SU-DHL-6 (cell line): Measurements from ENCODE around the gene GRID1.

Experiments
- H2AFZ ChIP-seq: fragments of 200-600 bp; sonication (generic); 2 replicates; pipeline ENCODE4 v1.6.1; 2014; ENCODE audit warnings: low read depth, mild to moderate bottlenecking, moderate library complexity, mixed read lengths, antibody characterized with exemption, low read length; ENCODE audit not compliant: severe bottlenecking
- H3F3A ChIP-seq: fragments of 200-600 bp; shearing (Covaris generic); 2 replicates; pipeline ENCODE4 v1.6.0; 2016; ENCODE audit warnings: antibody characterized with exemption, mild to moderate bottlenecking; ENCODE audit not compliant: insufficient read depth
- H3K27ac ChIP-seq: fragments of 200-600 bp; sonication (generic); 2 replicates; pipeline ENCODE4 v1.5.1; 2016; ENCODE audit warnings: low read depth, mild to moderate bottlenecking, low read length, moderate library complexity, mixed read lengths
- H3K27me3 ChIP-seq: fragments of 200-600 bp; sonication (generic), shearing (Covaris generic); 2 replicates; pipeline ENCODE4 v1.6.0; 2014; ENCODE audit warnings: mild to moderate bottlenecking, low read length
- H3K36me3 ChIP-seq: fragments of 200-600 bp; sonication (generic); 2 replicates; pipeline ENCODE4 v1.6.1; 2014; ENCODE audit warnings: mild to moderate bottlenecking, low read length, mixed read lengths
- H3K4me2 ChIP-seq: fragments of 300-600, 200-600 bp; shearing (Covaris generic), sonication (generic); 2 replicates; pipeline ENCODE4 v1.6.0; 2014; ENCODE audit warnings: low read length, low read depth, mild to moderate bottlenecking; ENCODE audit not compliant: poor library complexity, severe bottlenecking
- H3K4me3 ChIP-seq: fragments of 200-600 bp; sonication (generic); 2 replicates; pipeline ENCODE4 v1.5.1; 2014; ENCODE audit warnings: antibody characterized with exemption, low read length, mild to moderate bottlenecking, mixed read lengths; ENCODE audit not compliant: insufficient read depth, poor library complexity, severe bottlenecking
- H3K79me2 ChIP-seq: fragments of 200-600 bp; sonication (generic); 2 replicates; pipeline ENCODE4 v1.6.1; 2014; ENCODE audit warnings: mild to moderate bottlenecking, low read length, moderate library complexity; ENCODE audit not compliant: insufficient read depth
- H3K9ac ChIP-seq: fragments of 200-600 bp; sonication (generic); 2 replicates; pipeline ENCODE4 v1.7.0; 2014; ENCODE audit warnings: mild to moderate bottlenecking, low read length
- H3K9me2 ChIP-seq: fragments of 200-600 bp; sonication (generic); replicated peaks from 2 replicates; pipeline ENCODE4 v1.6.1; 2014; ENCODE audit warnings: low read length; ENCODE audit not compliant: insufficient read depth
- H3K9me3 ChIP-seq: fragments of 200-600 bp; sonication (generic); 2 replicates; pipeline ENCODE4 v1.6.1; 2014; ENCODE audit warnings: low read length, mixed read lengths; ENCODE audit not compliant: insufficient read depth
- H4K20me1 ChIP-seq: fragments of 200-600 bp; sonication (generic); 2 replicates; pipeline ENCODE4 v1.6.1; 2014; ENCODE audit warnings: low read depth, mild to moderate bottlenecking, antibody characterized with exemption, low read length, moderate library complexity, mixed read lengths
- CTCF ChIP-seq: fragments of 200-600 bp; sonication (generic); IDR thresholded peaks from one replicate; pipeline ENCODE4 v1.5.1; 2017; ENCODE audit warnings: antibody characterized with exemption, mild to moderate bottlenecking, low read length, moderate library complexity; ENCODE audit not compliant: insufficient read depth, poor library complexity, severe bottlenecking
- EZH2phosphoT487 ChIP-seq: fragments of 200-600 bp; sonication (generic), shearing (Covaris generic); conservative IDR thresholded peaks from 2 replicates; pipeline ENCODE4 v1.6.1; 2018; ENCODE audit warnings: mild to moderate bottlenecking, antibody characterized with exemption, low read length, moderate library complexity, mixed read lengths

The GRID1 gene

GRCh38 chr10:86013568-86013967, 353.0 kb downstream of the GRID1 start:
- no peaks in the 10 kb centered on the region for H3F3A ChIP-seq
- no peaks in the 10 kb centered on the region for H3K79me2 ChIP-seq
- no peaks in the 10 kb centered on the region for H3K9me2 ChIP-seq
- no peak overlapping the region for H3K4me3 ChIP-seq
- no peak overlapping the region for H3K9ac ChIP-seq
- H3K27me3 ChIP-seq, result no peaks in the 10 kb centered on the region
- no peak overlapping the region for H3K27ac ChIP-seq
- TF ChIP-seq CTCF, result no peak
- no peak for TF ChIP-seq EZH2phosphoT487
- H2AFZ ChIP-seq, result no peak overlapping the region
- no peak overlapping the region for H3K4me2 ChIP-seq
- H3K9me3 ChIP-seq, result no peaks in the 10 kb centered on the region
- no peaks in the 10 kb centered on the region for H4K20me1 ChIP-seq
- H3K36me3 ChIP-seq, result no peaks in the 10 kb centered on the region

GRCh38 chr10:86007171-86007570, 359.4 kb downstream of the GRID1 start:
- TF ChIP-seq EZH2phosphoT487, result no peak
- TF ChIP-seq CTCF, result no peak
- Histone ChIP-seq H3K4me2 (no peak overlapping the region), H3K27ac (no peak overlapping the region), H3K9me3 (no peaks in the 10 kb centered on the region), H3K36me3 (no peaks in the 10 kb centered on the region), H3F3A (no peaks in the 10 kb centered on the region), H3K4me3 (no peak overlapping the region), H2AFZ (no peak overlapping the region), H4K20me1 (no peaks in the 10 kb centered on the region), H3K79me2 (no peaks in the 10 kb centered on the region), H3K9ac (no peak overlapping the region), H3K9me2 (no peaks in the 10 kb centered on the region), H3K27me3 (no peaks in the 10 kb centered on the region)

GRCh38 chr10:86004337-86004736, 362.3 kb downstream of the GRID1 start:
- H3K4me2 ChIP-seq, result no peak overlapping the region
- H3K27me3 ChIP-seq, result no peaks in the 10 kb centered on the region
- no peaks in the 10 kb centered on the region for H3K79me2 ChIP-seq
- no peaks in the 10 kb centered on the region for H3K9me3 ChIP-seq
- H4K20me1 ChIP-seq, result no peaks in the 10 kb centered on the region
- H3K9me2 ChIP-seq, result no peaks in the 10 kb centered on the region
- H3K36me3 ChIP-seq, result no peaks in the 10 kb centered on the region
- H3K27ac ChIP-seq, result no peak overlapping the region
- H3K4me3 ChIP-seq, result no peak overlapping the region
- no peak for TF ChIP-seq CTCF
- TF ChIP-seq EZH2phosphoT487, result no peak
- H2AFZ ChIP-seq, result no peak overlapping the region
- no peaks in the 10 kb centered on the region for H3F3A ChIP-seq
- H3K9ac ChIP-seq, result no peak overlapping the region
